Lung (tissue), 12 donors: ENCODE results near the gene DCDC2. TPM values are rescaled to one million over a fixed set of nuclear protein-coding genes. Genes with fewer than 3 reads are reported as not detected.

ENCODE experiments used
- ATAC-seq: fragments of 200-7000 bp; cut with Tn5 transposase; one replicate; pipeline ENCODE4 v1.9.1; 2020; ENCODE audit warnings: moderate number of reproducible peaks; ENCODE audit not compliant: insufficient read depth, low FRiP score
- DNase-seq, 3 donors: peaks; one replicate each; pipeline ENCODE4 v3.0.0-alpha.2; 2013 to 2017
- H3K27ac ChIP-seq, 2 donors: one replicate each; pipeline ENCODE4 v1.5.1; 2013; ENCODE audit warnings: mild to moderate bottlenecking in 2 of 2, moderate library complexity in 2 of 2, control low read depth in 1 of 2, inconsistent platforms in 1 of 2, low read depth in 1 of 2, low read length in 1 of 2
- H3K27me3 ChIP-seq, 3 donors: one replicate each; pipeline ENCODE4 v1.5.1; 2013; ENCODE audit warnings: low read length in 2 of 3; ENCODE audit not compliant: control insufficient read depth in 3 of 3, insufficient read depth in 3 of 3
- H3K36me3 ChIP-seq, 4 donors: one replicate each; pipeline ENCODE4 v1.5.1; 2013; ENCODE audit warnings: low read length in 4 of 4, mild to moderate bottlenecking in 1 of 4, moderate library complexity in 1 of 4; ENCODE audit not compliant: control insufficient read depth in 4 of 4, insufficient read depth in 4 of 4
- H3K4me1 ChIP-seq, 5 donors: one replicate each; pipeline ENCODE4 v1.5.1; 2013; ENCODE audit warnings: low read length in 5 of 5, mild to moderate bottlenecking in 2 of 5, moderate library complexity in 1 of 5; ENCODE audit not compliant: control insufficient read depth in 5 of 5, insufficient read depth in 5 of 5
- H3K4me3 ChIP-seq: one replicate; pipeline ENCODE4 v1.5.1; 2013; ENCODE audit warnings: mild to moderate bottlenecking, control low read depth, moderate library complexity
- H3K9ac ChIP-seq, 2 donors: one replicate each; pipeline ENCODE4 v1.5.1; 2013; ENCODE audit warnings: low read length in 2 of 2, control low read depth in 1 of 2; ENCODE audit not compliant: insufficient read depth in 1 of 2
- H3K9me3 ChIP-seq, 4 donors: one replicate each; pipeline ENCODE4 v1.5.1; 2013; ENCODE audit warnings: low read length in 3 of 4, mild to moderate bottlenecking in 1 of 4, moderate library complexity in 1 of 4; ENCODE audit not compliant: control insufficient read depth in 4 of 4, insufficient read depth in 3 of 4
- WGBS, 2 donors: extraction: QIAGEN DNeasy Blood & Tissue Kit; methylation state at CpG; one replicate each; pipeline ENCODE4 v1.1.7; 2013; 5-methylcytosine and 5-hydroxymethylcytosine counted together
- polyA plus RNA-seq, 2 donors: library from polyadenylated mRNA; stranded (reverse); fragments of 200-250 nt; gene quantifications; one replicate each; pipeline ENCODE4 v1.2.1, GENCODE V29; 2013
- total RNA-seq, 2 donors: library from RNA; depleted of rRNA in 1 of 2; stranded (reverse); fragments of >200 nt in 1 of 2; gene quantifications; one replicate each; pipeline ENCODE4 v1.2.1, GENCODE V29; 2014 to 2021
- TF ChIP-seq, protein P1 (sequence below): IDR thresholded peaks from 2 replicates; pipeline ENCODE4 v1.5.1; 2012; ENCODE audit warnings: mild to moderate bottlenecking; ENCODE audit errors: control extremely low read depth, extremely low read depth
- donor health status: control.
- donor health status: control.
- donor health status: Bipolar disorder and iron deficiency.
- donor health status: healthy.
- donor health status: DM: yes; HTN: yes; CAD: no.

DCDC2 gene
- total and polyA plus RNA-seq, 4 donors = 2.3 to 14.2 (median 6.2) TPM

DNA sequence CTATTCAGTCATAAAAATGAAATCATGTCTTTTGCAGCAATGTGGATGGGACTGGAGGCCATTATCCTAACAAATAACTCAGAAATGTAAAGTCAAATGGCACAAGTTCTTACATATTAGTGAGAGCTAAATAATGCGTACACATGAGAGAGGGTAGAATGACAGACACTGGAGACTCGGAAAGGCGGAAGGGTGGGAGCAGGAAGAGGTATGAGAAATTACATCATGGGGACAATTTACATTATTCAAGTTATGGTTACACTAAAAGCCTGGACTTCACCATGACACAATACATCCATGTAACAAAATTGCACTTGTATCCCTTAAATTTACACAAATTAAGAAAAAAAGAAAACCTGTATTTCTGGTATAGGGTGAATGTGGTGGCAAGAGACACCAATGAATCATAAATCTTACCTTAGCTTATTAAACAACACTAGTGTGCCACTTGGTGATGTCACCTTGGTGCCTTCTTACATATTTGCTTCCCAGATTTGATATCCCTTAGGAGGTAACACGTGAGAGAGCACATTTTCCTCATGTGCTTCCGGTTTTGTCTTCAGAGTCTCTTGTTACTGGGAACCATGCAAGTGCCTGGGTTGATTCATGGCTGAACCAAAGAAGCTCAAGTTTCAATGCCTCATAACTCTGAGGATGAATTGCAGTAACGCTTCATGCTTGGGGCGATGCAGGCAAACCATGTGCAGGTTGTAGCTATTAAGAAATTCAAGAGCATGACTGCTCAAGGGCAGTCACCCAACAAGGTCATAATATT, 84.6 kb downstream of the DCDC2 start:
- WGBS, 2 donors = 70 to 85% methylated on average over 7 of the region's 7 CpGs
- H3K27me3 ChIP-seq = no peaks in the 10 kb centered on the region
- ATAC-seq (no peak), DNase-seq (no peak)
- H3K4me3 ChIP-seq = no peak overlapping the region
- H3K36me3 ChIP-seq = no peaks in the 10 kb centered on the region
- peaks cover 0 to 5% (median 0%) of the 10 kb centered on the region in 5 donors for H3K4me1 ChIP-seq
- H3K9me3 ChIP-seq = no peaks in the 10 kb centered on the region
- no peak overlapping the region for H3K27ac ChIP-seq
- TF ChIP-seq, protein P1, sequence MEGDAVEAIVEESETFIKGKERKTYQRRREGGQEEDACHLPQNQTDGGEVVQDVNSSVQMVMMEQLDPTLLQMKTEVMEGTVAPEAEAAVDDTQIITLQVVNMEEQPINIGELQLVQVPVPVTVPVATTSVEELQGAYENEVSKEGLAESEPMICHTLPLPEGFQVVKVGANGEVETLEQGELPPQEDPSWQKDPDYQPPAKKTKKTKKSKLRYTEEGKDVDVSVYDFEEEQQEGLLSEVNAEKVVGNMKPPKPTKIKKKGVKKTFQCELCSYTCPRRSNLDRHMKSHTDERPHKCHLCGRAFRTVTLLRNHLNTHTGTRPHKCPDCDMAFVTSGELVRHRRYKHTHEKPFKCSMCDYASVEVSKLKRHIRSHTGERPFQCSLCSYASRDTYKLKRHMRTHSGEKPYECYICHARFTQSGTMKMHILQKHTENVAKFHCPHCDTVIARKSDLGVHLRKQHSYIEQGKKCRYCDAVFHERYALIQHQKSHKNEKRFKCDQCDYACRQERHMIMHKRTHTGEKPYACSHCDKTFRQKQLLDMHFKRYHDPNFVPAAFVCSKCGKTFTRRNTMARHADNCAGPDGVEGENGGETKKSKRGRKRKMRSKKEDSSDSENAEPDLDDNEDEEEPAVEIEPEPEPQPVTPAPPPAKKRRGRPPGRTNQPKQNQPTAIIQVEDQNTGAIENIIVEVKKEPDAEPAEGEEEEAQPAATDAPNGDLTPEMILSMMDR = no peak
- H3K9ac ChIP-seq = no peak overlapping the region

DNA sequence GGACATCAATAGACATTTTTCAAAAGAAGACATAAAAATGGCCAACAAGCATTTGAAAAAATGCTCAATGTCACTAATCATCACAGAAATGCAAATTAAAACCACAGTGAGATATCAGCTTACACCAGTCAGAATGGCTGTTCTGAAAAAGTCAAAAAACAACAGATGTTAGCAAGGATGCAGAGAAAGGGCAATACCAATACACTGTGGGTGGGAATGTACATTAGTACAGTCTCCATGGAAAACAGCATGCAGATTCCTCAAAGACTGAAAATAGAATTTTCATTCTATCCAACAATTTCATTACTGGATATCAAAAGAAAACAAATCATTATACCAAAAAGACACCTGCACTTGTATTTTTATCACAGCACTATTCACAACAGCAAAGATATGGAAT, 85.3 kb downstream of the DCDC2 start:
- Histone ChIP-seq H3K4me3 (no peak overlapping the region), H3K36me3 (no peaks in the 10 kb centered on the region), H3K4me1 (peaks cover 0 to 5% (median 0%) of the 10 kb centered on the region in 5 donors), H3K9ac (no peak overlapping the region), H3K27ac (no peak overlapping the region), H3K27me3 (no peaks in the 10 kb centered on the region), H3K9me3 (no peaks in the 10 kb centered on the region)
- DNase-seq (no peak), ATAC-seq (no peak)
- TF ChIP-seq, protein P1 = no peak

DNA sequence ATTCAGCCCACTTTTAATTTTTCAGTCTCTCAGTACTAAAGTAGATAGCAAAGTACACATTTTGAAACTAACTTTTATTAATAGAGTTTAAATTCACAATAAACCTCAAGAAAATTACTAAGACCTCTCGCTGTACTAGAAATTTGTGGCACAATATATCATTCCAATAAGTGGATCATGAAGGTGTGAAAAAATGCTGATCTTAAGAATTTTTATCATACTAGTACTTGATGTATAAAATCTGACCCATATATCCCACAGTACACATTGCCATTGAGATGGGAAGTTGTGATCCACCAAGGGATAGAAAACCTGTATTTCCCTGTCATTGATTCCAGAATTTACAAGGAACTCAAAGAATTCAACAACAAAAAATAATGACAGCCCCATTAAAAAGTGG, 85.7 kb downstream of the DCDC2 start:
- no peaks in the 10 kb centered on the region for H3K9me3 ChIP-seq
- ATAC-seq = no peak
- no peak overlapping the region for H3K4me3 ChIP-seq
- no peak overlapping the region for H3K27ac ChIP-seq
- 87 to 95% methylated on average over 1 of the region's 1 CpG for WGBS, 2 donors
- no peak for DNase-seq
- TF ChIP-seq, protein P1 = no peak
- H3K27me3 ChIP-seq = no peaks in the 10 kb centered on the region
- no peak overlapping the region for H3K9ac ChIP-seq
- no peaks in the 10 kb centered on the region for H3K36me3 ChIP-seq
- peaks cover 0 to 5% (median 0%) of the 10 kb centered on the region in 5 donors for H3K4me1 ChIP-seq
